Mesendoderm (in vitro differentiated cells): ENCODE data around the gene FASN.

Source experiments
- DNase-seq: peaks from one replicate; pipeline ENCODE4 v3.0.0; 2013
- H2AK5ac ChIP-seq: 2 replicates; pipeline ENCODE4 v1.6.1; 2013; ENCODE audit warnings: low read length, inconsistent platforms
- H2BK120ac ChIP-seq: 2 replicates; pipeline ENCODE4 v1.6.1; 2013; ENCODE audit warnings: low read depth, mild to moderate bottlenecking, low read length, moderate library complexity, mixed read lengths
- H2BK15ac ChIP-seq: replicated peaks from 2 replicates; pipeline ENCODE4 v1.6.1; 2013; ENCODE audit warnings: low read depth, mild to moderate bottlenecking, moderate library complexity
- H2BK5ac ChIP-seq: 2 replicates; pipeline ENCODE4 v1.6.1; 2013; ENCODE audit warnings: low read length, inconsistent platforms
- H3K18ac ChIP-seq: 2 replicates; pipeline ENCODE4 v1.6.1; 2013; ENCODE audit warnings: mild to moderate bottlenecking, low read length, mixed read lengths
- H3K23ac ChIP-seq: one replicate; pipeline ENCODE4 v1.6.1; 2013; ENCODE audit warnings: low read length
- H3K27ac ChIP-seq: 2 replicates; pipeline ENCODE4 v1.5.1; 2013; ENCODE audit warnings: low read depth, mild to moderate bottlenecking, inconsistent platforms, low read length, moderate library complexity
- H3K27me3 ChIP-seq: 2 replicates; pipeline ENCODE4 v1.6.1; 2013; ENCODE audit warnings: low read length, control low read depth, mild to moderate bottlenecking, inconsistent platforms; ENCODE audit not compliant: insufficient read depth, poor library complexity
- H3K36me3 ChIP-seq: 2 replicates; pipeline ENCODE4 v1.6.1; 2013; ENCODE audit warnings: low read length, inconsistent platforms; ENCODE audit not compliant: control insufficient read depth, insufficient read depth
- H3K4ac ChIP-seq: one replicate; pipeline ENCODE4 v1.6.1; 2013; ENCODE audit warnings: low read depth, mild to moderate bottlenecking, low read length, moderate library complexity
- H3K4me1 ChIP-seq: 2 replicates; pipeline ENCODE4 v1.6.1; 2013; ENCODE audit warnings: low read depth, low read length, inconsistent platforms; ENCODE audit not compliant: control insufficient read depth
- H3K4me2 ChIP-seq: 2 replicates; pipeline ENCODE4 v1.6.1; 2013; ENCODE audit warnings: low read length
- H3K4me3 ChIP-seq: 2 replicates; pipeline ENCODE4 v1.5.1; 2013; ENCODE audit warnings: mild to moderate bottlenecking, low read length
- H3K56ac ChIP-seq: one replicate; pipeline ENCODE4 v1.6.1; 2013; ENCODE audit warnings: low read length
- H3K79me1 ChIP-seq: 2 replicates; pipeline ENCODE4 v1.6.1; 2013; ENCODE audit warnings: low read length, inconsistent platforms
- H3K79me2 ChIP-seq: 2 replicates; pipeline ENCODE4 v1.6.1; 2013; ENCODE audit warnings: mild to moderate bottlenecking, low read length; ENCODE audit not compliant: control insufficient read depth, insufficient read depth
- H3K9ac ChIP-seq: 2 replicates; pipeline ENCODE4 v1.6.1; 2013; ENCODE audit warnings: low read length, inconsistent platforms
- H4K5ac ChIP-seq: one replicate; pipeline ENCODE4 v1.6.1; 2013; ENCODE audit warnings: low read length
- H4K8ac ChIP-seq: one replicate; pipeline ENCODE4 v1.6.1; 2013; ENCODE audit warnings: low read depth, mild to moderate bottlenecking, control low read depth, low read length, moderate library complexity
- WGBS: extraction: QIAGEN DNeasy Blood & Tissue Kit; methylation state at CpG from one replicate; pipeline ENCODE4 v1.1.7; 2013; ENCODE audit warnings: low lambda C conversion rate, missing lambda C conversion rate; ENCODE audit not compliant: insufficient coverage; ENCODE audit errors: extremely low coverage; 5-methylcytosine and 5-hydroxymethylcytosine counted together

FASN gene

DNA sequence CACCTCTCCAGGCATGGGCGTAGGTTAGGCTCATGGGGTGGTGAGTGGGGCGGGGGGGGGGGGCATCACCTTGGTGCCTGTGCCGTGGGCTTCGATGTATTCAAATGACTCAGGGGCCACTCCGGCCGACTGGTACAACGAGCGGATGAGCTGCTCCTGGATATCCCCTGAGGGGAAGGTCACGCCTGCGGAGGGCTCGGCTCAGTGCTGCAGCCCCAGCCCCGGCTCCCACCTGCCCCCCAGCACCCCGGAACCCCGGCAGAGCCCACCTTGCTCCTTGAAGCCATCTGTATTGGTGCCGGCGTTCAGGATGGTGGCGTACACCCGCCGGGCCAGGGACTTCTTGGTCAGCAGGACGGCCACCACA lies 5.4 kb downstream of the FASN start:
- Histone ChIP-seq H2BK120ac (no peak overlapping the region), H4K8ac (no peak overlapping the region), H2BK15ac (no peak overlapping the region), H2AK5ac (no peak overlapping the region), H3K4me3 (no peak overlapping the region), H3K56ac (no peak overlapping the region), H3K27me3 (no peaks in the 10 kb centered on the region), H3K27ac (no peak overlapping the region), H4K5ac (no peak overlapping the region), H2BK5ac (no peak overlapping the region), H3K4me2 (no peak overlapping the region), H3K79me1 (peaks cover 20% of the 10 kb centered on the region), H3K79me2 (peaks cover 56% of the 10 kb centered on the region), H3K9ac (no peak overlapping the region), H3K4me1 (no peaks in the 10 kb centered on the region), H3K4ac (no peak overlapping the region), H3K23ac (no peak overlapping the region), H3K36me3 (peaks cover 46% of the 10 kb centered on the region), H3K18ac (no peak overlapping the region)
- no peak for DNase-seq
- WGBS = no CpG with 5 or more reads among the region's 20 CpGs

GRCh38 chr17:82092094-82092586 lies 5.9 kb downstream of the FASN start:
- peaks cover 50% of the 10 kb centered on the region for H3K36me3 ChIP-seq

DNA sequence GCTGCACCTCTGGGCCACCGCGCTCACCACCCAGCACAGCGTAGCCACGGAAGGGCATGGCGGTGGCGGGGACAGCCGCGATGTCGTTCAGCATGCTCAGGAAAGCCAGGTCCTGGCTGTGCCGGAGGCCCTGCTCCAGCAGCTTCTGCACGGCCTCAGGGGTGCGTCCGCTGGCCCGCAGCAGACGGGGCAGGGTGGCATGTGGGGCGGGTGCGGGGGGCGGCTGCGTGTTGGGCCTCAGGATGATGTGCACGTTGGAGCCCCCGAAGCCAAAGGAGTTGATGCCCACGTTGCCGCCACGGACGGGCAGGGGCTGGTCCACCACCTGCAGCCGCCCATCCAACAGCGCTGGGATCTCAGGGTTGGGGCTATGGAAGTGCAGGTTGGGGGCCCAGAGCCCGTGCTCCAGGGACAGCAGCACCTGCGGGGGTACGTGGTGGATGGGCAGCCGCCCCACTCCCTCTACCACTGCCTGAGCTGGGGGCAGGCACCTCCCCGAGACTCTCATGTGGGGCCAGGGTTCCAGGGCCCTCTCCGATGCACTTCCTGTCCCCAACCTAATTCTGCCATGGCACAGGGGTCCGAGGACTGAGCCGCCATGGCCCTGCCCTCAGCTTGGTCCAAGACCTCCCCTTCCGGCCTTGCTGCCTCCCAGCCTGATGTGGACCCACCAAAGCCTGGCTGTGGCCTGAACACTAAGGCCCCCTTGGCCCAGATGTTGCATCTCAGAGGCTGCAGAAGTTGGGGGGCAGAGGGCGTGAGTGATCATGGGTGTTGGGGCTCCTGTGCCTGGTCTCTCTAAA lies 6.6 kb downstream of the FASN start:
- Histone ChIP-seq H3K79me2 (peaks cover 45% of the 10 kb centered on the region), H2BK5ac (no peak overlapping the region), H3K18ac (no peak overlapping the region), H3K4ac (no peak overlapping the region), H3K56ac (no peak overlapping the region), H4K8ac (no peak overlapping the region), H3K36me3 (peaks cover 53% of the 10 kb centered on the region), H3K4me3 (no peak overlapping the region), H3K4me1 (no peaks in the 10 kb centered on the region), H2BK120ac (no peak overlapping the region), H3K4me2 (no peak overlapping the region), H3K79me1 (peaks cover 22% of the 10 kb centered on the region), H3K9ac (no peak overlapping the region), H3K27ac (no peak overlapping the region), H4K5ac (no peak overlapping the region), H2BK15ac (no peak overlapping the region), H3K23ac (no peak overlapping the region), H2AK5ac (no peak overlapping the region), H3K27me3 (no peaks in the 10 kb centered on the region)
- DNase-seq = no peak
- no CpG with 5 or more reads among the region's 37 CpGs for WGBS

More at GRCh38 chr17:82092094-82092586, 5.9 kb downstream of the FASN start:
- H3K4me3 ChIP-seq = no peak overlapping the region
- H2AK5ac ChIP-seq = no peak overlapping the region
- no peak overlapping the region for H2BK120ac ChIP-seq
- no peak overlapping the region for H2BK5ac ChIP-seq
- peaks cover 52% of the 10 kb centered on the region for H3K79me2 ChIP-seq
- H3K23ac ChIP-seq = no peak overlapping the region
- H3K18ac ChIP-seq = no peak overlapping the region
- H3K4me2 ChIP-seq = no peak overlapping the region
- H3K4ac ChIP-seq = no peak overlapping the region
- H4K5ac ChIP-seq = no peak overlapping the region
- no peak overlapping the region for H3K9ac ChIP-seq
- no peak overlapping the region for H2BK15ac ChIP-seq
- no peak overlapping the region for H3K56ac ChIP-seq
- H3K27ac ChIP-seq = no peak overlapping the region
- H3K27me3 ChIP-seq = no peaks in the 10 kb centered on the region
- no CpG with 5 or more reads among the region's 23 CpGs for WGBS
- DNase-seq = no peak
- H3K4me1 ChIP-seq = no peaks in the 10 kb centered on the region
- H3K79me1 ChIP-seq = peaks cover 22% of the 10 kb centered on the region
- no peak overlapping the region for H4K8ac ChIP-seq

GRCh38 chr17:82090549-82091263 lies 7.3 kb downstream of the FASN start:
- no peak overlapping the region for H4K8ac ChIP-seq
- WGBS = no CpG with 5 or more reads among the region's 29 CpGs

GRCh38 chr17:82089723-82090548 lies 8.1 kb downstream of the FASN start:
- Histone ChIP-seq H3K56ac (no peak overlapping the region), H2AK5ac (no peak overlapping the region), H3K79me2 (peaks cover 30% of the 10 kb centered on the region), H3K4me2 (no peak overlapping the region), H3K4me3 (no peak overlapping the region), H3K9ac (no peak overlapping the region), H3K4ac (no peak overlapping the region), H3K18ac (no peak overlapping the region), H2BK5ac (no peak overlapping the region), H4K8ac (no peak overlapping the region), H3K27me3 (no peaks in the 10 kb centered on the region), H3K4me1 (no peaks in the 10 kb centered on the region), H2BK120ac (no peak overlapping the region), H3K36me3 (peaks cover 62% of the 10 kb centered on the region), H3K23ac (no peak overlapping the region), H4K5ac (no peak overlapping the region), H2BK15ac (no peak overlapping the region), H3K27ac (no peak overlapping the region), H3K79me1 (peaks cover 22% of the 10 kb centered on the region)
- no peak for DNase-seq
- no CpG with 5 or more reads among the region's 29 CpGs for whole genome bisulfite sequencing

More at GRCh38 chr17:82090549-82091263, 7.3 kb downstream of the FASN start:
- no peak overlapping the region for H4K5ac ChIP-seq
- peaks cover 22% of the 10 kb centered on the region for H3K79me1 ChIP-seq
- H3K23ac ChIP-seq = no peak overlapping the region
- no peak overlapping the region for H3K4me3 ChIP-seq
- no peak overlapping the region for H3K27ac ChIP-seq
- no peak overlapping the region for H3K18ac ChIP-seq
- H3K9ac ChIP-seq = no peak overlapping the region
- H2AK5ac ChIP-seq = no peak overlapping the region
- H2BK15ac ChIP-seq = no peak overlapping the region
- peaks cover 59% of the 10 kb centered on the region for H3K36me3 ChIP-seq
- H3K4me1 ChIP-seq = no peaks in the 10 kb centered on the region
- no peak for DNase-seq
- no peak overlapping the region for H2BK5ac ChIP-seq
- no peak overlapping the region for H3K4me2 ChIP-seq
- H3K79me2 ChIP-seq = peaks cover 37% of the 10 kb centered on the region
- H2BK120ac ChIP-seq = no peak overlapping the region
- H3K27me3 ChIP-seq = no peaks in the 10 kb centered on the region
- no peak overlapping the region for H3K56ac ChIP-seq
- no peak overlapping the region for H3K4ac ChIP-seq
